Activated T-cell treated with anti-CD3 and anti-CD28 coated beads, Interleukin-2, amount 50 U/mL, for 24 hours (primary cell): ENCODE data around the gene SPR.

ENCODE experiments used
- DNase-seq: peaks from one replicate; pipeline ENCODE4 v3.0.0-alpha.2; 2020
- H3K27ac Mint-ChIP-seq: 2 replicates; pipeline ENCODE4 v1.8.0; 2020; ENCODE audit warnings: mild to moderate bottlenecking, mixed read lengths
- H3K27me3 Mint-ChIP-seq: 2 replicates; pipeline ENCODE4 v1.8.0; 2020; ENCODE audit warnings: mixed read lengths
- H3K36me3 Mint-ChIP-seq: 2 replicates; pipeline ENCODE4 v1.8.0; 2020; ENCODE audit warnings: low read depth, mixed read lengths
- H3K4me1 Mint-ChIP-seq: 2 replicates; pipeline ENCODE4 v1.8.0; 2020; ENCODE audit warnings: low read depth, mixed read lengths
- H3K4me3 Mint-ChIP-seq: 2 replicates; pipeline ENCODE4 v1.8.0; 2020; ENCODE audit warnings: mild to moderate bottlenecking, moderate library complexity, mixed read lengths
- H3K9me3 Mint-ChIP-seq: 2 replicates; pipeline ENCODE4 v1.8.0; 2020; ENCODE audit warnings: mixed read lengths

SPR gene

DNA sequence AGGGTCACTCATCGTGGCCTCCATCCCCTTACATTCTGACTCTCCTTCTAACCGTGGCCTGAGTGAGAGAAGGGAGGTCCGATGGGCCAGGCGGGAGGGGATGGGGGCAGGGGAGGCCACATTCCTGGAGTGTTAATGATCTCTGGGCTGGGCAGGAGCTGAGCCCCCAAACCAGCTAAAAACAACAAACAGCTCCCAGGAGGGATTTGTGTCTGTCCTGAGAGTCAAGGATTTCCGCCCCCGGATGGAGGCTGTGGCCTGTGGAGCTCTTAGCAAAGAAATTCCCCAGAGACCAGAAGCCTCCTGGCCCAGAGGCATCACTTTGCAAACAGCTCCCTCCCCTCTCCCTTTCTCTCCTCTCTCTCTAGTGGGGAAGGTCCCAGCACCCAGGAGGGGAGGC lies 53.6 kb downstream of the SPR start:
- Mint-ChIP-seq H3K4me3 (no peak overlapping the region), H3K4me1 (no peaks in the 10 kb centered on the region), H3K9me3 (no peaks in the 10 kb centered on the region), H3K27ac (no peak overlapping the region), H3K36me3 (no peaks in the 10 kb centered on the region), H3K27me3 (peaks cover 4% of the 10 kb centered on the region)
- DNase-seq: no peak
